ENCODE data around the gene GLCE. TPM values are rescaled to one million over a fixed set of nuclear protein-coding genes. Genes with fewer than 3 reads are reported as not detected.

The GLCE gene
- total RNA-seq, 1 donor from 2014 or later: 13.6 TPM

DNA sequence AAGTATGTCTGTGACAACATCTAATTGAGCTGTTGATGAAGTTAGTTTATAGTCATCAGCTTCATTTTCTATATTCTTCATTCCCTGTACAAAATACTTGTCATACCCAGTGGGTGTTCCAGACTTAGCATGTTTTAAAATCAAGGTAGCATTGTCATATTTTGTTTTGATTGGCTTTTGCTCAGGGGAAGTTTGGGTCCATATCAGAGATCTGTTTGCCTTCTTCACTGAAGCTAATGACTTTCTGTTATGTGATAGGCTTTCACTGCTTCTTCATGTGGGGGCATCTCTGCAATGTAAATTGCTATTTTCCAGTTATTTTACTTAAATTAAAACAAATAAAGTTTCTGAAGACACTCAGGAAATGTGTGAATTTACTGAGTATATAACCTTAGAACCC, 15.1 kb downstream of the GLCE start:
- H3K27ac ChIP-seq (ENCODE audit: low read depth, low read length): no peak overlapping the region
- no peak overlapping the region for H2AFZ ChIP-seq (ENCODE audit: low read depth, low read length)
- DNase-seq (ENCODE audit: low read depth) (no peak), FAIRE-seq (no peak)
- peaks cover 2% of the 10 kb centered on the region for H3K79me2 ChIP-seq (ENCODE audit: insufficient read depth, low read length)
- H3K4me2 ChIP-seq (ENCODE audit: low read length): no peak overlapping the region
- no peaks in the 10 kb centered on the region for H3K4me1 ChIP-seq (ENCODE audit: insufficient read depth, low read length)
- H3K9me3 ChIP-seq (ENCODE audit: insufficient read depth, low read depth, low read length): no peaks in the 10 kb centered on the region
- H3K4me3 ChIP-seq (ENCODE audit: insufficient read depth, low read depth, low read length): no peak overlapping the region
- Mint-ChIP-seq H3K4me3 (ENCODE audit: unreplicated experiment) (no peak overlapping the region), H3K9me3 (ENCODE audit: unreplicated experiment) (peaks cover 2% of the 10 kb centered on the region), H3K27ac (ENCODE audit: unreplicated experiment) (no peak overlapping the region), H3K27me3 (ENCODE audit: low read depth, unreplicated experiment) (no peaks in the 10 kb centered on the region), H3K4me1 (ENCODE audit: low read depth, unreplicated experiment) (no peaks in the 10 kb centered on the region), H3K36me3 (ENCODE audit: low read depth, unreplicated experiment) (no peaks in the 10 kb centered on the region)
- TF ChIP-seq EZH2 (IDR thresholded peaks at IDR 0.05; ENCODE audit: insufficient read depth, low read length): no peak
- TF ChIP-seq, protein P1, sequence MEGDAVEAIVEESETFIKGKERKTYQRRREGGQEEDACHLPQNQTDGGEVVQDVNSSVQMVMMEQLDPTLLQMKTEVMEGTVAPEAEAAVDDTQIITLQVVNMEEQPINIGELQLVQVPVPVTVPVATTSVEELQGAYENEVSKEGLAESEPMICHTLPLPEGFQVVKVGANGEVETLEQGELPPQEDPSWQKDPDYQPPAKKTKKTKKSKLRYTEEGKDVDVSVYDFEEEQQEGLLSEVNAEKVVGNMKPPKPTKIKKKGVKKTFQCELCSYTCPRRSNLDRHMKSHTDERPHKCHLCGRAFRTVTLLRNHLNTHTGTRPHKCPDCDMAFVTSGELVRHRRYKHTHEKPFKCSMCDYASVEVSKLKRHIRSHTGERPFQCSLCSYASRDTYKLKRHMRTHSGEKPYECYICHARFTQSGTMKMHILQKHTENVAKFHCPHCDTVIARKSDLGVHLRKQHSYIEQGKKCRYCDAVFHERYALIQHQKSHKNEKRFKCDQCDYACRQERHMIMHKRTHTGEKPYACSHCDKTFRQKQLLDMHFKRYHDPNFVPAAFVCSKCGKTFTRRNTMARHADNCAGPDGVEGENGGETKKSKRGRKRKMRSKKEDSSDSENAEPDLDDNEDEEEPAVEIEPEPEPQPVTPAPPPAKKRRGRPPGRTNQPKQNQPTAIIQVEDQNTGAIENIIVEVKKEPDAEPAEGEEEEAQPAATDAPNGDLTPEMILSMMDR (IDR thresholded peaks at IDR 0.05; ENCODE audit: insufficient read depth, low read depth, low read length): no peak
- no peaks in the 10 kb centered on the region for H3K27me3 ChIP-seq (ENCODE audit: insufficient read depth, low read length)
- peaks cover 6% of the 10 kb centered on the region for H4K20me1 ChIP-seq (ENCODE audit: insufficient read depth, low read length)
- H3K36me3 ChIP-seq (ENCODE audit: insufficient read depth, low read length): no peaks in the 10 kb centered on the region
- no peak overlapping the region for H3K9ac ChIP-seq (ENCODE audit: low read length)

DNA sequence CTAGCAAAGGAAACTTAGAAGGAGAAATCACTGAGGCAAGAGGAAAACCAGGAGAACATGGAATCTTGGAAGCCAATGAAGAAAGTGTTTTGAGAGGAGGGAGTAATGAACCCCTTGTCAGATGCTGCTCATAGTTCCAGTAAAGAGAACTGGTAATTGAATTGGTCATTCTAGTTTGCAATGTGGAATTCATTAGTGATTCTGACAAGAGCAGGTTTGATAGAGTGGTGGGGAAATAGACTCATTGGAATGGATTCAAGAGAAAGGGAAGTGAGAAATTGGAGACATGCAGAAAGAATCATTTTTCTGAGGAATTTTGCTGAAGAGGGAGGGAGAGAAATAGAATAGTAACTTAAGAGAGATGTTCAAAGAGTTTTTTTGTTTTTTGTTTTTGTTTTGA, 21.0 kb downstream of the GLCE start:
- no peak for FAIRE-seq
- no peaks in the 10 kb centered on the region for H3K4me1 ChIP-seq (ENCODE audit: insufficient read depth, low read length)
- Mint-ChIP-seq H3K36me3 (ENCODE audit: low read depth, unreplicated experiment) (no peaks in the 10 kb centered on the region), H3K9me3 (ENCODE audit: unreplicated experiment) (peaks cover 2% of the 10 kb centered on the region), H3K4me1 (ENCODE audit: low read depth, unreplicated experiment) (no peaks in the 10 kb centered on the region), H3K27me3 (ENCODE audit: low read depth, unreplicated experiment) (no peaks in the 10 kb centered on the region), H3K27ac (ENCODE audit: unreplicated experiment) (no peak overlapping the region), H3K4me3 (ENCODE audit: unreplicated experiment) (no peak overlapping the region)
- H2AFZ ChIP-seq (ENCODE audit: low read depth, low read length): no peak overlapping the region
- H3K4me3 ChIP-seq (ENCODE audit: insufficient read depth, low read depth, low read length): no peak overlapping the region
- no peak overlapping the region for H3K9ac ChIP-seq (ENCODE audit: low read length)
- H3K79me2 ChIP-seq (ENCODE audit: insufficient read depth, low read length): peaks cover 2% of the 10 kb centered on the region
- no peaks in the 10 kb centered on the region for H3K36me3 ChIP-seq (ENCODE audit: insufficient read depth, low read length)
- TF ChIP-seq EZH2 (IDR thresholded peaks at IDR 0.05; ENCODE audit: insufficient read depth, low read length): no peak
- TF ChIP-seq, protein P1 (IDR thresholded peaks at IDR 0.05; ENCODE audit: insufficient read depth, low read depth, low read length): no peak
- DNase-seq (ENCODE audit: low read depth): no peak
- H3K9me3 ChIP-seq (ENCODE audit: insufficient read depth, low read depth, low read length): no peaks in the 10 kb centered on the region
- peaks cover 4% of the 10 kb centered on the region for H4K20me1 ChIP-seq (ENCODE audit: insufficient read depth, low read length)
- no peak overlapping the region for H3K4me2 ChIP-seq (ENCODE audit: low read length)
- H3K27ac ChIP-seq (ENCODE audit: low read depth, low read length): no peak overlapping the region
- no peaks in the 10 kb centered on the region for H3K27me3 ChIP-seq (ENCODE audit: insufficient read depth, low read length)

DNA sequence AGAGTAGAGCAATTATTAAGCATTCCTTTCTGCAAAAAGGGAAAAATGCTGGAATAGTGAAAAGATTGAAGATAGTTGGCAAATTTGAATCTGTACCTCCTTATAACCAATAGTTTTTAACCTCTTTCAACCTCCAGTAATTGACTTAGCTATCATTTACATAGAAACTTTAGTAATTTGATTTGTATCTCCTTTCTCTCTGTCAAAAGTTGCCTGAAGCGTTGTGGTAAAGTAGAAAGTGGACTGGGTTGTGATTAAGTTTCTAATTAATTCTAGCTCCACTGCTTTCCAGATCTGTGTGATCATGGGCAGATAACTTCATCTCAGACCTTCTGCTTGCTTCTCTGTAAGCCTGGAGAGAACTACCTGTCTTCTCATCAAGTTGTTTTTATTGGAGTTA, 24.8 kb downstream of the GLCE start:
- H3K9ac ChIP-seq (ENCODE audit: low read length): no peak overlapping the region
- H3K4me2 ChIP-seq (ENCODE audit: low read length): no peak overlapping the region
- TF ChIP-seq EZH2 (IDR thresholded peaks at IDR 0.05; ENCODE audit: insufficient read depth, low read length): no peak
- TF ChIP-seq, protein P1 (IDR thresholded peaks at IDR 0.05; ENCODE audit: insufficient read depth, low read depth, low read length): no peak
- FAIRE-seq (no peak), DNase-seq (ENCODE audit: low read depth) (no peak)
- H3K27me3 ChIP-seq (ENCODE audit: insufficient read depth, low read length): no peaks in the 10 kb centered on the region
- no peak overlapping the region for H3K27ac Mint-ChIP-seq (ENCODE audit: unreplicated experiment)
- H3K4me1 Mint-ChIP-seq (ENCODE audit: low read depth, unreplicated experiment): no peaks in the 10 kb centered on the region
- H3K4me3 ChIP-seq (ENCODE audit: insufficient read depth, low read depth, low read length): no peak overlapping the region
- H3K4me3 Mint-ChIP-seq (ENCODE audit: unreplicated experiment): no peak overlapping the region
- no peaks in the 10 kb centered on the region for H3K4me1 ChIP-seq (ENCODE audit: insufficient read depth, low read length)
- H3K36me3 Mint-ChIP-seq (ENCODE audit: low read depth, unreplicated experiment): no peaks in the 10 kb centered on the region
- H4K20me1 ChIP-seq (ENCODE audit: insufficient read depth, low read length): peaks cover 4% of the 10 kb centered on the region
- no peak overlapping the region for H3K27ac ChIP-seq (ENCODE audit: low read depth, low read length)
- H3K79me2 ChIP-seq (ENCODE audit: insufficient read depth, low read length): no peaks in the 10 kb centered on the region
- H2AFZ ChIP-seq (ENCODE audit: low read depth, low read length): no peak overlapping the region
- H3K9me3 ChIP-seq (ENCODE audit: insufficient read depth, low read depth, low read length): no peaks in the 10 kb centered on the region
- H3K9me3 Mint-ChIP-seq (ENCODE audit: unreplicated experiment): no peaks in the 10 kb centered on the region
- H3K36me3 ChIP-seq (ENCODE audit: insufficient read depth, low read length): no peaks in the 10 kb centered on the region
- no peaks in the 10 kb centered on the region for H3K27me3 Mint-ChIP-seq (ENCODE audit: low read depth, unreplicated experiment)
